ENCODE results near the gene TMEM81. TPM values are rescaled to one million over a fixed set of nuclear protein-coding genes. Genes with fewer than 3 reads are reported as not detected.

The TMEM81 gene
- total and polyA plus RNA-seq, 4 donors: 0.78 to 2.8 (median 0.89) TPM

DNA sequence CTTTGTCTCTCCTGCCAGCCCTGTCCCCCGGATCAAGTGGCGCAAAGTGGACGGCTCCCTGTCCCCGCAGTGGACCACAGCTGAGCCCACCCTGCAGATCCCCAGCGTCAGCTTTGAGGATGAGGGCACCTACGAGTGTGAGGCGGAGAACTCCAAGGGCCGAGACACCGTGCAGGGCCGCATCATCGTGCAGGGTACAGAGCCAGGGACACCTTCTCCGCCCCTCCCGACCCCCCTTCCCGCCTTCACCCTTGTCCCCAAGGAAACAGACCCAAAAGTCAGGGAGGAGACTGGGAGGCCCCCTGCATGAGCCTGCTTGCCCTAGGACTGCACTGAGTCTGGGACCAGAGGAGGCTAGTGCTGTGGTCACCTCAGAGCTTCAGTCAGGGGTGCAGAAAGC is 23.0 kb downstream of the TMEM81 start:
- Histone ChIP-seq H3K27ac (ENCODE audit: low read depth in 1 of 2, low read length in 2 of 2) (no peak overlapping the region), H3K9me3 (ENCODE audit: control insufficient read depth in 4 of 4, low read length in 3 of 4) (no peaks in the 10 kb centered on the region), H3K4me3 (ENCODE audit: low read depth in 1 of 3, low read length in 3 of 3) (no peak overlapping the region), H3K27me3 (ENCODE audit: control insufficient read depth in 4 of 4, insufficient read depth in 4 of 4, low read length in 3 of 4) (no peaks in the 10 kb centered on the region), H3K9ac (ENCODE audit: low read depth in 1 of 2, low read length in 2 of 2) (no peak overlapping the region), H3K4me1 (ENCODE audit: control insufficient read depth in 4 of 4, insufficient read depth in 4 of 4, low read length in 3 of 4) (peaks cover 0 to 3% (median 0%) of the 10 kb centered on the region in 4 donors), H3K36me3 (ENCODE audit: control insufficient read depth in 4 of 4, insufficient read depth in 3 of 4, low read depth in 1 of 4, low read length in 3 of 4) (no peaks in the 10 kb centered on the region)
- TF ChIP-seq SP1 (IDR thresholded peaks at IDR 0.05) (no peak), GABPA (IDR thresholded peaks at IDR 0.05 in 1 of 2, conservative IDR thresholded peaks at IDR 0.05 in 1 of 2) (no peak), MAX (IDR thresholded peaks at IDR 0.05) (no peak), NR2F2 (IDR thresholded peaks at IDR 0.05) (no peak), RXRA (IDR thresholded peaks at IDR 0.05) (no peak), RAD21 (IDR thresholded peaks at IDR 0.05) (no peak), CTCF (IDR thresholded peaks at IDR 0.05; ENCODE audit: low read depth, low read length, missing input control) (no peak), REST (IDR thresholded peaks at IDR 0.05) (no peak)
- TF ChIP-seq, protein P1, sequence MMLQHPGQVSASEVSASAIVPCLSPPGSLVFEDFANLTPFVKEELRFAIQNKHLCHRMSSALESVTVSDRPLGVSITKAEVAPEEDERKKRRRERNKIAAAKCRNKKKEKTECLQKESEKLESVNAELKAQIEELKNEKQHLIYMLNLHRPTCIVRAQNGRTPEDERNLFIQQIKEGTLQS (IDR thresholded peaks at IDR 0.05): no peak
- no peak for DNase-seq (ENCODE audit: low spot score)
- WGBS: 78% methylated on average over 14 of the region's 14 CpGs

GRCh38 chr1:205060746-205061145 is 23.5 kb downstream of the TMEM81 start:
- Histone ChIP-seq H3K9ac (ENCODE audit: low read depth in 1 of 2, low read length in 2 of 2) (no peak overlapping the region), H3K4me1 (ENCODE audit: control insufficient read depth in 4 of 4, insufficient read depth in 4 of 4, low read length in 3 of 4) (peaks cover 0 to 3% (median 0%) of the 10 kb centered on the region in 4 donors), H3K36me3 (ENCODE audit: control insufficient read depth in 4 of 4, insufficient read depth in 3 of 4, low read depth in 1 of 4, low read length in 3 of 4) (no peaks in the 10 kb centered on the region), H3K27ac (ENCODE audit: low read depth in 1 of 2, low read length in 2 of 2) (no peak overlapping the region), H3K27me3 (ENCODE audit: control insufficient read depth in 4 of 4, insufficient read depth in 4 of 4, low read length in 3 of 4) (no peaks in the 10 kb centered on the region), H3K9me3 (ENCODE audit: control insufficient read depth in 4 of 4, low read length in 3 of 4) (no peaks in the 10 kb centered on the region), H3K4me3 (ENCODE audit: low read depth in 1 of 3, low read length in 3 of 3) (no peak overlapping the region)
- no peak for DNase-seq (ENCODE audit: low spot score)
- WGBS: 96% methylated on average over 10 of the region's 10 CpGs
- TF ChIP-seq, protein P1 (IDR thresholded peaks at IDR 0.05): no peak
- no peak for TF ChIP-seq MAX (IDR thresholded peaks at IDR 0.05)
- no peak for TF ChIP-seq NR2F2 (IDR thresholded peaks at IDR 0.05)
- TF ChIP-seq GABPA (IDR thresholded peaks at IDR 0.05 in 1 of 2, conservative IDR thresholded peaks at IDR 0.05 in 1 of 2): no peak
- TF ChIP-seq FOXA2 (IDR thresholded peaks at IDR 0.05): no peak
- no peak for TF ChIP-seq TAF1 (conservative IDR thresholded peaks at IDR 0.05)
- TF ChIP-seq RAD21 (IDR thresholded peaks at IDR 0.05): no peak
- no peak for TF ChIP-seq HNF4A (conservative IDR thresholded peaks at IDR 0.05)
- TF ChIP-seq CTCF (IDR thresholded peaks at IDR 0.05; ENCODE audit: low read depth, low read length, missing input control): no peak
- no peak for TF ChIP-seq FOXA1 (IDR thresholded peaks at IDR 0.05)
- no peak for TF ChIP-seq HNF4G (IDR thresholded peaks at IDR 0.05)
- TF ChIP-seq, protein P2, sequence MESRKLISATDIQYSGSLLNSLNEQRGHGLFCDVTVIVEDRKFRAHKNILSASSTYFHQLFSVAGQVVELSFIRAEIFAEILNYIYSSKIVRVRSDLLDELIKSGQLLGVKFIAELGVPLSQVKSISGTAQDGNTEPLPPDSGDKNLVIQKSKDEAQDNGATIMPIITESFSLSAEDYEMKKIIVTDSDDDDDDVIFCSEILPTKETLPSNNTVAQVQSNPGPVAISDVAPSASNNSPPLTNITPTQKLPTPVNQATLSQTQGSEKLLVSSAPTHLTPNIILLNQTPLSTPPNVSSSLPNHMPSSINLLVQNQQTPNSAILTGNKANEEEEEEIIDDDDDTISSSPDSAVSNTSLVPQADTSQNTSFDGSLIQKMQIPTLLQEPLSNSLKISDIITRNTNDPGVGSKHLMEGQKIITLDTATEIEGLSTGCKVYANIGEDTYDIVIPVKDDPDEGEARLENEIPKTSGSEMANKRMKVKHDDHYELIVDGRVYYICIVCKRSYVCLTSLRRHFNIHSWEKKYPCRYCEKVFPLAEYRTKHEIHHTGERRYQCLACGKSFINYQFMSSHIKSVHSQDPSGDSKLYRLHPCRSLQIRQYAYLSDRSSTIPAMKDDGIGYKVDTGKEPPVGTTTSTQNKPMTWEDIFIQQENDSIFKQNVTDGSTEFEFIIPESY (IDR thresholded peaks at IDR 0.05): no peak
- TF ChIP-seq SP1 (IDR thresholded peaks at IDR 0.05): no peak
- no peak for TF ChIP-seq REST (IDR thresholded peaks at IDR 0.05)
- TF ChIP-seq YY1 (IDR thresholded peaks at IDR 0.05): no peak
- no peak for TF ChIP-seq EGR1 (IDR thresholded peaks at IDR 0.05; ENCODE audit: low read depth in 2 of 2)
